ENCODE results near the gene CNOT6L.

DNA sequence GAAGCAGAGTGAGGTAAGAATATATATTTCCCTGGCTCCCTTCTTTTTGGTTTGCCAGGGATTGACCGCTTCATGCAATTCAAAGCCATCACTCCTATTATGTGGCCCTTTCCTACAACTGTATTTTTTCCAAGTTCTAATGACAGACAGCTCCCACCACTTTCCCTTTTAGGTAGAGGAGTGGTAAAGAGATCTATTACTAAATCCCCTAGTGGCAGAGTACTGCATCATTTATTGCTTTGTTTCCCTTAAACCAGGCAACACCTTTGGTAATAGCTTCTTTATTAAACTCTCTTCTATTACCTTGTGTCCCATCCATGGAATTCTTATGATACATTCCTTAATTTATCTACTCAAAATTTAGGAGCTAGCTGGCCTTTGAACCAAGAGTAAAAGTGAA, 90.7 kb downstream of the CNOT6L start:
- TF ChIP-seq CREB1 (IDR thresholded peaks at IDR 0.05; ENCODE audit: low read depth) (no peak), EP300 (IDR thresholded peaks at IDR 0.05; ENCODE audit: borderline replicate concordance) (no peak), TAF1 (IDR thresholded peaks at IDR 0.05; ENCODE audit: low read depth) (no peak), NFIC (IDR thresholded peaks at IDR 0.05) (no peak), CEBPB (IDR thresholded peaks at IDR 0.05) (no peak), EGR1 (IDR thresholded peaks at IDR 0.05) (no peak), YY1 (IDR thresholded peaks at IDR 0.05; ENCODE audit: low read depth) (no peak), TCF12 (IDR thresholded peaks at IDR 0.05; ENCODE audit: low read depth) (no peak), ZBTB7A (IDR thresholded peaks at IDR 0.05; ENCODE audit: low read depth) (no peak), TEAD4 (IDR thresholded peaks at IDR 0.05) (no peak), RAD21 (IDR thresholded peaks at IDR 0.05; ENCODE audit: low read depth) (no peak)
- TF ChIP-seq, protein P1, sequence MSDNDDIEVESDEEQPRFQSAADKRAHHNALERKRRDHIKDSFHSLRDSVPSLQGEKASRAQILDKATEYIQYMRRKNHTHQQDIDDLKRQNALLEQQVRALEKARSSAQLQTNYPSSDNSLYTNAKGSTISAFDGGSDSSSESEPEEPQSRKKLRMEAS (IDR thresholded peaks at IDR 0.05) = no peak
